HG02610 (cell line): Measurements from ENCODE around the gene AGAP4.
"Not testable (repeated sequence)": the region's sequence is repeated elsewhere in the genome, so short reads cannot be mapped to it uniquely, and the experiment has no call there.

Experiments
- ATAC-seq: cut with Tn5 transposase; IDR thresholded peaks from one replicate; pipeline ENCODE4 v1.9.1; 2021; ENCODE audit warnings: mild to moderate bottlenecking, moderate library complexity; ENCODE audit not compliant: unreplicated experiment

The AGAP4 gene

GRCh38 chr10:45847400-45847799 lies at the start of gene AGAP4:
Gene AGAP4, minus strand, starts transcription at chr10:45847500. Its CDS starts 153 bp downstream, at chr10:45847347.
- ATAC-seq: not testable (repeated sequence)

- ATAC-seq: not testable (repeated sequence)
These were observed 43.4 kb upstream of the AGAP4 start for GRCh38 chr10:45890721-45891120.

GRCh38 chr10:45889539-45890230 lies 42.4 kb upstream of the AGAP4 start:
- ATAC-seq: not testable (repeated sequence)

- not testable (repeated sequence) for ATAC-seq
These were observed 35.6 kb upstream of the AGAP4 start for GRCh38 chr10:45882880-45883279.

GRCh38 chr10:45865404-45865803 lies 18.1 kb upstream of the AGAP4 start:
- not testable (repeated sequence) for ATAC-seq

GRCh38 chr10:45864264-45864663 lies 17.0 kb upstream of the AGAP4 start:
- ATAC-seq: not testable (repeated sequence)

- ATAC-seq: not testable (repeated sequence)
These were observed 16.3 kb upstream of the AGAP4 start for GRCh38 chr10:45863632-45864031.

GRCh38 chr10:45857931-45858330 lies 10.6 kb upstream of the AGAP4 start:
- not testable (repeated sequence) for ATAC-seq

GRCh38 chr10:45848467-45848866 lies 1.2 kb upstream of the AGAP4 start:
- ATAC-seq: not testable (repeated sequence)

- not testable (repeated sequence) for ATAC-seq
These were observed 24.4 kb downstream of the AGAP4 start for GRCh38 chr10:45822918-45823317.

GRCh38 chr10:45820107-45820830 lies 27.0 kb downstream of the AGAP4 start:
- ATAC-seq: not testable (repeated sequence)

GRCh38 chr10:45819552-45819951 lies 27.7 kb downstream of the AGAP4 start:
- no peak for ATAC-seq

GRCh38 chr10:45817912-45818311 lies 29.4 kb downstream of the AGAP4 start:
- no peak for ATAC-seq

- ATAC-seq: no peak
These were observed 30.0 kb downstream of the AGAP4 start for GRCh38 chr10:45817130-45817859.

- ATAC-seq: not testable (repeated sequence)
These were observed 33.2 kb downstream of the AGAP4 start for GRCh38 chr10:45814146-45814545.

GRCh38 chr10:45812959-45813358 lies 34.3 kb downstream of the AGAP4 start:
- not testable (repeated sequence) for ATAC-seq

GRCh38 chr10:45811075-45811474 lies 36.2 kb downstream of the AGAP4 start:
- ATAC-seq: no peak

GRCh38 chr10:45809837-45810236 lies 37.5 kb downstream of the AGAP4 start:
- ATAC-seq: no peak

- not testable (repeated sequence) for ATAC-seq
These were observed 42.3 kb downstream of the AGAP4 start for GRCh38 chr10:45804996-45805395.

GRCh38 chr10:45803060-45804010 lies 44.0 kb downstream of the AGAP4 start:
- not testable (repeated sequence) for ATAC-seq
